Measurements from ENCODE around the gene CSF1. TPM values are rescaled to one million over a fixed set of nuclear protein-coding genes. Genes with fewer than 3 reads are reported as not detected.

Gene CSF1
- total RNA-seq, 1 donor from 2014 or later, result 140 TPM

- TF ChIP-seq CTCF (IDR thresholded peaks at IDR 0.05), result no peak
- Histone ChIP-seq H3K4me1 (no peaks in the 10 kb centered on the region), H3K9me3 (no peaks in the 10 kb centered on the region), H3K4me3 (no peak overlapping the region), H3K36me3 (no peaks in the 10 kb centered on the region), H3K27ac (peak overlapping the region in 1 of 2 donors; percentile 2), H3K27me3 (no peaks in the 10 kb centered on the region)
- intact Hi-C loops (cut with DNase I), result loop anchor here (5.0 kb wide), 1 partner anchor 45 kb away; no protein-coding TSS in a partner anchor
- no peak for DNase-seq (ENCODE audit: low spot score in 2 of 2)
These were observed 66.6 kb downstream of the CSF1 start for GRCh38 chr1:109977225-109977624.

- no peak overlapping the region for H3K4me3 ChIP-seq
- peak overlapping the region in 1 of 2 donors; percentile 2 for H3K27ac ChIP-seq
- TF ChIP-seq CTCF (IDR thresholded peaks at IDR 0.05), result no peak
- no peaks in the 10 kb centered on the region for H3K9me3 ChIP-seq
- no peaks in the 10 kb centered on the region for H3K36me3 ChIP-seq
- no peaks in the 10 kb centered on the region for H3K27me3 ChIP-seq
- intact Hi-C loops (cut with DNase I), result loop anchor here (5.0 kb wide), 1 partner anchor 46 kb away; no protein-coding TSS in a partner anchor
- no peak for DNase-seq (ENCODE audit: low spot score in 2 of 2)
- H3K4me1 ChIP-seq, result no peaks in the 10 kb centered on the region
These were observed 67.2 kb downstream of the CSF1 start for GRCh38 chr1:109977657-109978378.

- no peak for TF ChIP-seq CTCF (IDR thresholded peaks at IDR 0.05)
- no peaks in the 10 kb centered on the region for H3K27me3 ChIP-seq
- no peaks in the 10 kb centered on the region for H3K36me3 ChIP-seq
- intact Hi-C loops (cut with DNase I), result loop anchor here (5.0 kb wide), 1 partner anchor 47 kb away; no protein-coding TSS in a partner anchor
- no peak overlapping the region for H3K4me3 ChIP-seq
- DNase-seq (ENCODE audit: low spot score in 2 of 2), result no peak
- H3K27ac ChIP-seq, result no peak overlapping the region
- no peaks in the 10 kb centered on the region for H3K9me3 ChIP-seq
- no peaks in the 10 kb centered on the region for H3K4me1 ChIP-seq
These were observed 68.3 kb downstream of the CSF1 start for GRCh38 chr1:109978761-109979488.

GRCh38 chr1:109979489-109980091 lies 68.9 kb downstream of the CSF1 start:
- Histone ChIP-seq H3K27ac (no peak overlapping the region), H3K36me3 (no peaks in the 10 kb centered on the region), H3K4me3 (no peak overlapping the region), H3K9me3 (no peaks in the 10 kb centered on the region), H3K27me3 (no peaks in the 10 kb centered on the region), H3K4me1 (no peaks in the 10 kb centered on the region)
- intact Hi-C loops (cut with DNase I), result loop anchor here (5.0 kb wide), 2 partner anchors 47 to 337 kb away; no protein-coding TSS in a partner anchor
- TF ChIP-seq CTCF (IDR thresholded peaks at IDR 0.05), result no peak
- DNase-seq (ENCODE audit: low spot score in 2 of 2), result no peak

Other genes starting within 250 kb of the CSF1 start
- 20.3 TPM for gene GSTM2, start 242.8 kb upstream of the CSF1 start, total RNA-seq
- 89.4 TPM for gene GSTM1, start 223.0 kb upstream of the CSF1 start, total RNA-seq
- gene GSTM5, start 198.6 kb upstream of the CSF1 start, total RNA-seq, result 23.3 TPM
- 59.2 TPM for gene GSTM3, start 169.8 kb upstream of the CSF1 start, total RNA-seq
- gene EPS8L3, start 146.9 kb upstream of the CSF1 start, total RNA-seq, result not detected
- gene AHCYL1, start 73.9 kb downstream of the CSF1 start, total RNA-seq, result 49.1 TPM
- gene STRIP1, start 123.8 kb downstream of the CSF1 start, total RNA-seq, result 20.0 TPM
- not detected for gene ALX3, start 159.8 kb downstream of the CSF1 start, total RNA-seq
- not detected for gene UBL4B, start 201.6 kb downstream of the CSF1 start, total RNA-seq
- gene SLC6A17, start 239.6 kb downstream of the CSF1 start, total RNA-seq, result 0.11 TPM

Measured in ascending aorta (tissue), 2 donors.